ENCODE data around the gene ZNF649.

Gene ZNF649

GRCh38 chr19:51887522-51888498 is 17.0 kb downstream of the ZNF649 start, which contains the start of gene ZNF577:
Gene ZNF577 (minus strand): TSS chr19:51887951. CDS start chr19:51880382, 7,569 bp downstream.
- DNase-seq = no peak

DNA sequence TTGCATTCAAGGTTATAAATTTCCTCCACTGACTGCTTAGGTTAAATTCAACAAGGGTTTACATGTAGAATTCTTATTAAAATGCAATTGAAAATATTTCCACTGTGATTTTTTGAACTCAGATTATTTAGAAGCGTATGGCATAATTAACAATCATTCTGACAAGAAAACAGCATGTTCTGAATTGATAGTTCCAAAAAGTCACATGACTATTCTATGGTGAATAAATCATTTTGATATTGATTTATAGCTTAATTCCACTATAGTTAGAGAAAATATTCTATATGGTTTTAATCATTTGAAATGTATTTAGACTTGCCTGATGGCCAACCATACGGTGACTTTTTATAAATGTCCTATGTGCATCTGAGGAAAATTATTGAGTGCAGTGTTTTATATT is 20.1 kb downstream of the ZNF649 start:
- DNase-seq = no peak

GRCh38 chr19:51882518-51882917 is 22.3 kb downstream of the ZNF649 start:
- DNase-seq = no peak

DNA sequence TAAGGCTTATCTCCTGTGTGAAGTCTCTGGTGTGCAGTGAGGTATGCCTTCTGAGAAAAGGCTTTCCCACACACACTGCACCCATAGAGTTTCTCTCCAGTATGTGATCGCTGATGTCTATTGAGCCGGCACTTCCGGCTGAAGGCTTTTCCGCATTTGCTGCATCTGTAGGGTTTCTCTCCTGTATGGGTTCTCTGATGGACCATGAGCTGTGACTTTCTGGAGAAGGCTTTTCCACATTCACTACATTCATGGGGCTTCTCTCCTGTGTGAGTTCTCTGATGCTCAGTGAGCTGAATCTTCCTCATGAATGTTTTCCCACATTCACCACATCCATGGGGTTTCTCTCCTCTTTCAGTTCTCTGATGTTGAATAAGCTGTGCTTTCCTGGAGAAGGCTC is 31.7 kb downstream of the ZNF649 start:
- DNase-seq = no peak

GRCh38 chr19:51861870-51862622 is 42.8 kb downstream of the ZNF649 start:
- no peak for DNase-seq

All from NCI-H187 (cell line).